Measurements from ENCODE around the gene RASA3. TPM values are rescaled to one million over a fixed set of nuclear protein-coding genes. Genes with fewer than 3 reads are reported as not detected.
A peak's percentile ranks its signal among the peaks of the same experiment; 100 is the strongest.

Gene RASA3
- total and polyA plus RNA-seq, 2 of the 4 experiments (the other 2 are of a cell fraction) = 21.0 to 31.4 TPM

DNA sequence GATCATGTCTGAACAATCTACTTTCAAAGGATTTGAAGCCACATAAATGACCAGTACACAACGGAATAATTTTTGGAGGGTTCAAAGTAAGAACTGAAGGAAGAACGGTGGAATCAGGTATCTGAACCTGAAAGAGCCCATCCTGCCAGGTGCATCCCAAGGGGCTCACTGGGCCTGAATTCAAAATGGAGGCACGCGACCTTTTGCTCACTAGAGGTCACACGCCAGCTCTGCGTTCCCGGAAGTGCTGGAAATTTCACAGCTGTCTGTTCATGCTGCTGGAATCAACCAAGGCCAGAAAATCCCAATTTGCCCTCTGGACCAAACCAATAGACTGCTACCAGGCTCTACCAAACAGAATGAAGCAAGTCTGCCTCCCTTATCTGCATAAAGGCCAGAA, 4.2 kb upstream of the RASA3 start:
- H3K36me3 ChIP-seq (ENCODE audit: control insufficient read depth, insufficient read depth, low read length) = no peaks in the 10 kb centered on the region
- H3K79me1 ChIP-seq (ENCODE audit: low read depth in 1 of 2, low read length in 2 of 2) = peaks cover 2 to 7% of the 10 kb centered on the region in 2 experiments; a peak in 3 of 4 replicates
- no peak overlapping the region for H3K4me3 ChIP-seq (ENCODE audit: insufficient read depth, low read depth, low read length)
- no peak overlapping the region for H3K9ac ChIP-seq (ENCODE audit: low read depth, low read length)
- ATAC-seq (ENCODE audit: low read depth) (no peak), DNase-seq (no peak)
- no peak overlapping the region for H3K56ac ChIP-seq (ENCODE audit: extremely low read depth, insufficient read depth, low read length)
- in situ Hi-C loops (cut with MboI; ENCODE audit: low sequenced_read_pairs) = no loop called here
- H3K23ac ChIP-seq (ENCODE audit: low read depth, low read length) = no peak overlapping the region
- no peak overlapping the region for H3K4ac ChIP-seq (ENCODE audit: low read depth, low read length)
- no peaks in the 10 kb centered on the region for H3K9me3 ChIP-seq (ENCODE audit: control insufficient read depth, insufficient read depth, low read length)
- no peaks in the 10 kb centered on the region for H3K4me1 ChIP-seq (ENCODE audit: control insufficient read depth, insufficient read depth, low read length)
- no TSS peak for BruUV-seq (replicated peaks)
- POLR2A ChIA-PET (ENCODE audit: unreplicated experiment) = no interaction called here
- intact Hi-C loops (cut with micrococcal nuclease) = no loop called here
- H2BK120ac ChIP-seq (ENCODE audit: low read depth, low read length) = no peak overlapping the region
- H3K27me3 ChIP-seq (ENCODE audit: control insufficient read depth, insufficient read depth, low read length) = no peaks in the 10 kb centered on the region
- no peak overlapping the region for H2AFZ ChIP-seq (replicated peaks; ENCODE audit: low read length, poor library complexity)
- dilution Hi-C loops (cut with HindIII; ENCODE audit: low sequenced_read_pairs, unreplicated experiment) = no loop called here
- H2AK9ac ChIP-seq (replicated peaks; ENCODE audit: low read depth, low read length, poor library complexity) = peak overlapping the region; percentile 13
- H2BK15ac ChIP-seq (ENCODE audit: low read depth, low read length) = no peak overlapping the region
- no peak overlapping the region; the same call in 1 of the 2 replicates for H2AK5ac ChIP-seq (ENCODE audit: low read depth, low read length)
- H4K20me1 ChIP-seq (ENCODE audit: insufficient read depth, low read length) = peaks cover 4% of the 10 kb centered on the region; the same call in 1 of the 2 replicates
- H4K91ac ChIP-seq (ENCODE audit: insufficient read depth, low read depth, low read length) = no peak overlapping the region
- H4K8ac ChIP-seq (ENCODE audit: low read depth in 2 of 2, low read length in 2 of 2) = no peak overlapping the region
- no peak overlapping the region for H2BK20ac ChIP-seq (ENCODE audit: low read depth, low read length)
- no peak overlapping the region for H3K4me2 ChIP-seq (ENCODE audit: low read depth, low read length)
- TF ChIP-seq, protein P1, sequence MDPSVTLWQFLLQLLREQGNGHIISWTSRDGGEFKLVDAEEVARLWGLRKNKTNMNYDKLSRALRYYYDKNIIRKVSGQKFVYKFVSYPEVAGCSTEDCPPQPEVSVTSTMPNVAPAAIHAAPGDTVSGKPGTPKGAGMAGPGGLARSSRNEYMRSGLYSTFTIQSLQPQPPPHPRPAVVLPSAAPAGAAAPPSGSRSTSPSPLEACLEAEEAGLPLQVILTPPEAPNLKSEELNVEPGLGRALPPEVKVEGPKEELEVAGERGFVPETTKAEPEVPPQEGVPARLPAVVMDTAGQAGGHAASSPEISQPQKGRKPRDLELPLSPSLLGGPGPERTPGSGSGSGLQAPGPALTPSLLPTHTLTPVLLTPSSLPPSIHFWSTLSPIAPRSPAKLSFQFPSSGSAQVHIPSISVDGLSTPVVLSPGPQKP (IDR thresholded peaks at IDR 0.05; ENCODE audit: borderline replicate concordance, low read depth, low read length) = no peak
- TF ChIP-seq, protein P2, sequence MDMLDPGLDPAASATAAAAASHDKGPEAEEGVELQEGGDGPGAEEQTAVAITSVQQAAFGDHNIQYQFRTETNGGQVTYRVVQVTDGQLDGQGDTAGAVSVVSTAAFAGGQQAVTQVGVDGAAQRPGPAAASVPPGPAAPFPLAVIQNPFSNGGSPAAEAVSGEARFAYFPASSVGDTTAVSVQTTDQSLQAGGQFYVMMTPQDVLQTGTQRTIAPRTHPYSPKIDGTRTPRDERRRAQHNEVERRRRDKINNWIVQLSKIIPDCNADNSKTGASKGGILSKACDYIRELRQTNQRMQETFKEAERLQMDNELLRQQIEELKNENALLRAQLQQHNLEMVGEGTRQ (IDR thresholded peaks at IDR 0.05; ENCODE audit: low read depth, low read length) = no peak
- TF ChIP-seq RFX5 (IDR thresholded peaks at IDR 0.05; ENCODE audit: low read depth, low read length) (no peak), CEBPB (IDR thresholded peaks at IDR 0.05; ENCODE audit: low read depth, low read length) (no peak), RAD21 (IDR thresholded peaks at IDR 0.05; ENCODE audit: low read length) (no peak), MAFK (IDR thresholded peaks at IDR 0.05; ENCODE audit: low read depth, low read length) (no peak)
- 100% methylated on average over 1 of the region's 7 CpGs; no CpG with 5 or more reads in 1 of the 2 experiments for WGBS, 2 experiments (ENCODE audit: extremely low coverage in 2 of 2, insufficient read length in 1 of 2)
- H3K18ac ChIP-seq (ENCODE audit: low read depth, low read length) = no peak overlapping the region
- H2BK5ac ChIP-seq (ENCODE audit: low read depth, low read length, poor library complexity, severe bottlenecking) = no peak overlapping the region
- H3K9me1 ChIP-seq (ENCODE audit: insufficient read depth, low read length) = peaks cover 7% of the 10 kb centered on the region
- no peak overlapping the region for H3K14ac ChIP-seq (replicated peaks; ENCODE audit: low read depth, low read length)
- no peak overlapping the region for H3K27ac ChIP-seq (ENCODE audit: insufficient read depth, low read length)
- CTCF ChIA-PET = no interaction called here
- H4K5ac ChIP-seq (ENCODE audit: low read depth, low read length) = no peak overlapping the region

Measured in IMR-90 (cell line).